Liver (tissue), 3 donors: ENCODE results near the gene SPECC1.

Source experiments
- CTCF ChIP-seq: fragments of 150-350 bp; IDR thresholded peaks from 2 replicates; pipeline ENCODE4 v1.5.1; 2017; ENCODE audit warnings: improper control_type of control experiment, low read depth, low read length; ENCODE audit not compliant: missing input control
- MAX ChIP-seq: IDR thresholded peaks from 2 replicates; pipeline ENCODE4 v1.6.1; 2016; ENCODE audit warnings: antibody characterized with exemption
- RXRA ChIP-seq, 2 donors: IDR thresholded peaks; 2 replicates each; pipeline ENCODE4 v1.6.1; 2017 to 2018; ENCODE audit warnings: antibody characterized with exemption in 2 of 2, mild to moderate bottlenecking in 1 of 2
- SP1 ChIP-seq: IDR thresholded peaks from 2 replicates; pipeline ENCODE4 v1.6.1; 2018; ENCODE audit warnings: antibody characterized with exemption, mild to moderate bottlenecking
- TAF1 ChIP-seq: conservative IDR thresholded peaks from 2 replicates; pipeline ENCODE4 v1.6.1; 2016; ENCODE audit warnings: antibody characterized with exemption, mild to moderate bottlenecking
- donor health status: healthy.
- donor health status: healthy.

GRCh38 chr17:20197272-20197926 is 188.2 kb downstream of the SPECC1 start:
- TF ChIP-seq TAF1 (no peak), CTCF (no peak), MAX (no peak), SP1 (no peak), RXRA (IDR thresholded peaks at IDR 0.05) (no peak)
